H1 (cell line): ENCODE results near the gene GRM1. TPM values are rescaled to one million over a fixed set of nuclear protein-coding genes. Genes with fewer than 3 reads are reported as not detected.

Experiments
- SP1 ChIP-seq: IDR thresholded peaks from 2 replicates; pipeline ENCODE4 v1.6.1; 2011; ENCODE audit warnings: low read depth, low read length
- polyA plus RNA-seq, 7 experiments: library from polyadenylated mRNA; depleted of rRNA in 3 of 7; stranded (reverse) in 5 of 7; unstranded in 2 of 7; fragments of >200 nt in 5 of 7; fragments of 200-250 nt in 2 of 7; gene quantifications; 1 replicate in 5 of 7; 2 replicates in 1 of 7; 4 replicates in 1 of 7; pipeline versions ENCODE4 v1.2.1 to v1.2.3, GENCODE V29; 2011 to 2013; ENCODE audit warnings: missing spikeins in 2 of 7, mixed read lengths in 2 of 7
- total RNA-seq: library from RNA; stranded (reverse); fragmentation: NEBNext Ultra II Directional; extraction: Animal tissue kit (Norgen Biotek cat#: 25700); gene quantifications from 2 replicates; pipeline ENCODE4 v1.2.1, GENCODE V29; 2021

The GRM1 gene
- total and polyA plus RNA-seq, 2 of the 8 experiments (the other 6 are each of a cell fraction or from before 2014, with no cell fraction given) = 0.15 to 1.3 TPM

GRCh38 chr6:146444189-146444588, 415.3 kb downstream of the GRM1 start (continued):
- no peak for TF ChIP-seq SP1
